ENCODE measurements around the gene INSM1.

DNA sequence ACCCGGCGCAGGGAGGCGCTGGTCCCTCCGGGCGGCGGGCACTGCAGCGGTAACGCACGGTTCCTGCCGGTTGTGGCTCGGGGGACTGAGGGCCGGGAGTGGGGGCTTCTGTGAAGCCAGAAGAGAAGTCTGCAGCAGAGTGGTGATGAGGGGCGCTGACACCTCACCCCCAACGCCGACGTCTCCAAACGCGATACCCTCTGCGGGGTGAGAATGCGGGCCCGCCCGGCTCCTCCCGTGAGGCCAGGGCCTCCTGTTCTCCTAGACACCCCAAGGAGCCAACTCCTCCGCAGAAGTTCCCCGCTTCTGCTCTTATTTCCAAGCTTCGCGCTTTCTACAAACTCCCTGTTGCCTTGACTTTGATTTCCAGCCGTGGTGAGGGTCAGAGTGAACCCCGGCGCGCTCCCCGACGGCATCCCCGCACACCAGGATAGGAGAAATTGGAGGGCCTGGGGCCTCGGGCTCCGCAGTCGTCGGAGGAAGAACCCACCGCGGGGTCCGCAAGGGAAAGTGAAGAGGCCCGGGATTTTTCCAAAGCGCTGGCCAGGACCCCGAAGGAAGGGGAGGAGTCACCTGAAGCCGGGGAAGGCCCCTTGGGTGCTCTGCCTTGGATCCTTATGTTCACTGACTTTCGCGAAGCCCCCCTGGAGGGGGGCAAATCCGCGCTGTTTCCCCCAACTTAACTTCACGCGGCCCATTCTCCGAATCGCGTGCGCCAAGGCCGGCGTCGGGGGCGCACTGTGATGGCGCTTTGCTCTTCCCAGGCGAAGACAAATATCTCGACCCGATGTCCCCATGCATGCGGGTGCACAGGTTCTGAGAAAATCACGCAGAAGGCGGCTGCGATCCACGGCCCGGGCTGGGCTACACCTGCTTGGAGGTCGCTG is 3.1 kb upstream of the INSM1 start:
- TF ChIP-seq, protein P1, sequence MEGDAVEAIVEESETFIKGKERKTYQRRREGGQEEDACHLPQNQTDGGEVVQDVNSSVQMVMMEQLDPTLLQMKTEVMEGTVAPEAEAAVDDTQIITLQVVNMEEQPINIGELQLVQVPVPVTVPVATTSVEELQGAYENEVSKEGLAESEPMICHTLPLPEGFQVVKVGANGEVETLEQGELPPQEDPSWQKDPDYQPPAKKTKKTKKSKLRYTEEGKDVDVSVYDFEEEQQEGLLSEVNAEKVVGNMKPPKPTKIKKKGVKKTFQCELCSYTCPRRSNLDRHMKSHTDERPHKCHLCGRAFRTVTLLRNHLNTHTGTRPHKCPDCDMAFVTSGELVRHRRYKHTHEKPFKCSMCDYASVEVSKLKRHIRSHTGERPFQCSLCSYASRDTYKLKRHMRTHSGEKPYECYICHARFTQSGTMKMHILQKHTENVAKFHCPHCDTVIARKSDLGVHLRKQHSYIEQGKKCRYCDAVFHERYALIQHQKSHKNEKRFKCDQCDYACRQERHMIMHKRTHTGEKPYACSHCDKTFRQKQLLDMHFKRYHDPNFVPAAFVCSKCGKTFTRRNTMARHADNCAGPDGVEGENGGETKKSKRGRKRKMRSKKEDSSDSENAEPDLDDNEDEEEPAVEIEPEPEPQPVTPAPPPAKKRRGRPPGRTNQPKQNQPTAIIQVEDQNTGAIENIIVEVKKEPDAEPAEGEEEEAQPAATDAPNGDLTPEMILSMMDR (conservative IDR thresholded peaks at IDR 0.05), result no peak
- no peak for TF ChIP-seq EZH2 (IDR thresholded peaks at IDR 0.05; ENCODE audit: low read depth)
